GM18951 (cell line): ENCODE measurements around the gene RTN1.

Experiments
- POLR2A ChIP-seq: IDR thresholded peaks from 4 replicates; pipeline ENCODE4 v1.6.1; 2011; ENCODE audit warnings: mild to moderate bottlenecking; ENCODE audit not compliant: insufficient read length, insufficient read depth; ENCODE audit errors: extremely low read depth
- in situ Hi-C: fragments of 300-500 bp; cut with MboI; formaldehyde crosslinking; loops from one replicate; pipeline ENCODE4 v1.12.0; 2022; ENCODE audit warnings: low sequenced_read_pairs, mixed read lengths, inconsistent platforms; ENCODE audit not compliant: unreplicated experiment

The RTN1 gene

DNA sequence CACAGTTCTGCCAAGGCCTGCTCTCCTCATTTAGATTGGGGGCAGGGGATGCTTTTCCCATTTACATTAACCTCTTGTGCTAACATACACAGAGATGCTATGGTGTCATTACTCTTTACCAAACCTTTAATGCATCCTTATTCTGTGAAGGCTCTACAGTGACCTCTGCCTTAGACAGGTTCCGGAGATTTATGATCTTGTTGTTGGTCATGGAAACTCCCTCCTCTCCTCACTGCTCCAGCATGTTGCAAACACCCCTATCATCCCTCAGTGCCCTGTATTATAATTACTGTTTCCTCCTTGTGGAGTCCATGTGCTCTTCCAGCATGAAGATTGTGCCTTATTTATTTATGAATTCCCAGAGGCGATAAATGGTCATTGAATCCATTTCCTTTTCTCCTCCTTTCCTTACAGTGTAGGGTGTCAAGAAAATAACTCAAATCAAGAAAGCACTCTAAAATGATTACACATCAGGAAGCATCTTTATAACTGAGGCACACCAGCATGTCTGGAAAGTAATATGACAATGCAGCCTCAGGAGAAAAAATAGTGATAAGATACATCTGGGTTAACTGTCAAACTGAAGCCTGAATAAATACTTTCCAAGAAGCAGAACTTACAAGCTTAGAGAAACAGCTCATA lies 37.8 kb downstream of the RTN1 start:
- no peak for TF ChIP-seq POLR2A
- in situ Hi-C loops = no loop called here

GRCh38 chr14:59831121-59831730 lies 39.4 kb downstream of the RTN1 start:
- no peak for TF ChIP-seq POLR2A
- in situ Hi-C loops = no loop called here

DNA sequence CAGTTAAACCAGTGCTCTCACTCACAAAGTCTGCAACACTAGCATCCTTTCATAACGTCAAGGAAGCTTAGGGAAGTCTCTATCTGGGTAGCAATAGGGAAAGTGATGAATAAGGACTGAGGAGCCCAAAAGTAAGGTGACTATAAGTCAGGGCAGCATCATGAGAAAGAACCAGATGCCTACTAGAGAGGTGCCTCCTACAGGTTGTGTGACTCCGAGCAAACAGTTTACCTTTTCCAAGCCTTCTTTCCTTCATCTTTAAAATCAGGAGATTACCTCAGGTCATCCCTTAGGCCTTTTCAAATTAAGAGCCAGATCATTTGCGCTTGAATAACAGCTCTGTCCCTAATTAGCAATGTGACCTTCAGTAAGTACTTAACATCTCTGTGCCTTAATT lies 40.2 kb downstream of the RTN1 start:
- no peak for TF ChIP-seq POLR2A
- in situ Hi-C loops = no loop called here

- no peak for TF ChIP-seq POLR2A
- in situ Hi-C loops = no loop called here
Observed at GRCh38 chr14:59829469-59830337, 40.9 kb downstream of the RTN1 start.

DNA sequence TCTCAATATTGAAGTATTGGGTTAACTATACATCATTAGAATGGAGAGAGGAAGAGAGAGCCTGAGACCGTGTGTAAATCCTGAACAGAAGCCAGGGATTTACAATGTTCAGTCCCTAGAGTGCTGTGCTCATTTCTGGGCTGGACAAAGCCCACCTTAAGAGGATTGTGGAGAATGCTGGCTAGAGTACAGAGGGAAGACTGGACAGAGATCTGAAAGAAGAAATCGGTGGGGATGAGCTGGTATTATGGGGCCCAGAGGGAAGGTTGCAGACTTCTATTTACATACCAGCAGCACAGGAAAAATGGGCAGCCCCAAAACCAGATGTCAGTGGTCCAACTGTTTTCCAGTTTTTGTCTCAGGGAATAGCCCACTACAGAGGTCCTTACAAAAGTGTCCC lies 42.3 kb downstream of the RTN1 start:
- TF ChIP-seq POLR2A = no peak
- in situ Hi-C loops = no loop called here

DNA sequence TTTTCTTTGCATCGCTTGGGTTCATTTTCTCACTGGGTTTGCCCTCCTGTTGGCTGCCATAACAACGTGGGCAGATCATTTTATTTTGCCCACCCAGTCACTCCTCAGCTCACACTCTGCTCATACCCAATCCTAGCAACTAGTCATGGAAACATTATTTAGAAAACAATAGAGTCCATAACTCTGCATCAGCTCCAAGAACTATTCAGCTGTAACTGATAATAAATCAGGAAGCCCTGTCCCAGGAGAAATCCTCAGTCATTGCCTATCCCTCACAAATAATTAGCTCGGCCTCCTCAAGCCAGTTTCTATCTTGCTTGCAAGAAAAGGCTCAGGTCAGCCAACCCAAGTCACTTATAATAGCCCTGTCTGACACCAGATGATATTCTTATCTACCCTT lies 43.2 kb downstream of the RTN1 start:
- no peak for TF ChIP-seq POLR2A
- in situ Hi-C loops = no loop called here

DNA sequence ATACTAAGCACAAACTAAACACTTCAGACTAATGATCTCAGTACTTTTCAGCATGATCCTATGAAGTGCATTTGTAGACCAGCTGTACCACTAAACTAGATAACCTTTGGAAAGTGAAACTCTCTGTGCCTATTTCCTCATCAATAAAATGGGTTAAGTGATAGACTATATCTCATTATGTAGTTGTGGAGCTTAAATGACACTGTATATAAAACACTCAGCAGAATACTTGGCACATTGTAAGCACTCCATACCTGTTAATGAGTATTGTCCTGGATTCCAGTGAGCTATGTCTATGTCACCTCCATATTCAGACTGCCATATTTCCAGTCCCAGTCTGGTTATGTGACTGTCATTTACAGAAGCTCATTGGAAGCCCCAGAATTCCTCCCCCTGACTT lies 44.4 kb downstream of the RTN1 start:
- in situ Hi-C loops = no loop called here
- TF ChIP-seq POLR2A = no peak

GRCh38 chr14:59823179-59823578 lies 47.4 kb downstream of the RTN1 start:
- TF ChIP-seq POLR2A = no peak
- in situ Hi-C loops = no loop called here

DNA sequence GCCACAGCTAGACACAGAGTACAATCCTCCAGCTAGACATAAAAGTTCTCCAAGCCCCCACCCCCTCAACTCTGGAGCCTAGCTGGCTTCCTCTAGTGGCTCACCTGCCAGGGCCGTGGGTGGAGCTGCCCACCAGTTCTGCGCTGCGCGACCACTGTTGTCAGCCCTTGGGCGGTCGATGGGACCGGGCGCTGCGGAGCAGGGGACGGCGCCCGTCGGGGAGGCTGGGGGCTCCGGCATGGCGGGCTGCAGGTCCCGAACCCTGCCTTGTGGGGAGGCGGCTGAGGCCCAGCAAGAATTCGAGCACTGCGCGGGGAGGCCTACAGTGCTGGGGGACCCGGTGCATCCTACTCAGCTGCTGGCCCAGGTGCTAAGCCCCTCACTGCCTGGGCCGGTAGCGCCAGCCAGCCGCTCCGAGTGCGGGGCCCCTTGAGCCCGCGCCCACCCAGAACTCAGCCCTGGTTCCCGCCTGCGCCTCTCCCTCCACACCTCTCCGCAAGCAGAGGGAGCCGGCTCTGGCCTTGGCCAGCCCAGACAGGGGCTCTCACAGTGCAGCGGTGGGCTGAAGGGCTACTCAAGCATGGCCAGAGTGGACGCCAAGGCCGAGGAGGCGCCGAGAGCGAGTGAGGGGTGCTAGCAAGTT lies 51.0 kb downstream of the RTN1 start:
- in situ Hi-C loops = no loop called here
- TF ChIP-seq POLR2A = no peak

GRCh38 chr14:59816941-59817340 lies 53.6 kb downstream of the RTN1 start:
- in situ Hi-C loops = no loop called here
- TF ChIP-seq POLR2A = no peak

DNA sequence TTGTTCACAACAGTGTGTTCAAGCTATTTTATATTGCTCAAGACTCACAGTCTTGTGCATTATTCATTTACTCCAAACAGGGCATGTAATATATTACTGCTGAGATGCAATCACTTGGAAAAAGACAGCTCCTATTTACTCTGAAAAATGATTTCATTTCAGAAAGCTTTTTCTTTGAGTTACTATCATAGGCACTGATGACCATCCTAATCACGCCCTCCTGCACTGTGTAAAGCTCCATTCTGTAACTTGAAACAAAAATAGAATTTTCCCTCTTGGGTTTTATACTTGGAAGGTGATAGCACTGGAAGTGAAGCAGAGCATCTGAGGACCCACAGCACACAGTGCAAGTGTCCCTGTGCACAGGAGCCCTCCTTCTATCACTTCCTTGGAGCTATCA lies 55.6 kb downstream of the RTN1 start:
- in situ Hi-C loops = no loop called here
- no peak for TF ChIP-seq POLR2A

GRCh38 chr14:59811815-59812214 lies 58.8 kb downstream of the RTN1 start:
- in situ Hi-C loops = no loop called here
- no peak for TF ChIP-seq POLR2A

- in situ Hi-C loops = no loop called here
- no peak for TF ChIP-seq POLR2A
Observed at GRCh38 chr14:59811073-59811472, 59.5 kb downstream of the RTN1 start.
